Trophoblast cell (in vitro differentiated cells and primary cell): ENCODE data around the gene RNPS1.
A peak's percentile ranks its signal among the peaks of the same experiment; 100 is the strongest.

Experiments used
- DNase-seq, 2 donors: peaks; one replicate each; pipeline ENCODE4 v3.0.0-alpha.2; 2016
- H2AFZ ChIP-seq: 2 replicates; pipeline ENCODE4 v1.6.1; 2013; ENCODE audit warnings: low read length, moderate library complexity, mild to moderate bottlenecking; ENCODE audit not compliant: insufficient read depth, poor library complexity
- H2AK5ac ChIP-seq: 2 replicates; pipeline ENCODE4 v1.6.1; 2013; ENCODE audit warnings: mild to moderate bottlenecking, low read length
- H2BK120ac ChIP-seq: 2 replicates; pipeline ENCODE4 v1.6.1; 2013; ENCODE audit warnings: low read length, mild to moderate bottlenecking, moderate library complexity; ENCODE audit not compliant: insufficient read depth, poor library complexity
- H2BK12ac ChIP-seq: 2 replicates; pipeline ENCODE4 v1.6.1; 2013; ENCODE audit warnings: mild to moderate bottlenecking, low read length, moderate library complexity
- H2BK5ac ChIP-seq: 2 replicates; pipeline ENCODE4 v1.6.1; 2013; ENCODE audit warnings: low read length, low read depth, moderate library complexity, mild to moderate bottlenecking; ENCODE audit not compliant: poor library complexity
- H3K14ac ChIP-seq: 2 replicates; pipeline ENCODE4 v1.6.1; 2013; ENCODE audit warnings: mild to moderate bottlenecking, low read length
- H3K18ac ChIP-seq: 2 replicates; pipeline ENCODE4 v1.6.1; 2013; ENCODE audit warnings: mild to moderate bottlenecking, low read length
- H3K23ac ChIP-seq: 2 replicates; pipeline ENCODE4 v1.6.1; 2013; ENCODE audit warnings: low read length
- H3K27ac ChIP-seq: 2 replicates; pipeline ENCODE4 v1.5.1; 2013; ENCODE audit warnings: low read depth, mild to moderate bottlenecking, inconsistent platforms, low read length, moderate library complexity
- H3K27me3 ChIP-seq: 2 replicates; pipeline ENCODE4 v1.6.1; 2013; ENCODE audit warnings: inconsistent platforms, mild to moderate bottlenecking, low read length, moderate library complexity; ENCODE audit not compliant: insufficient read depth
- H3K36me3 ChIP-seq, 2 experiments: 1 replicate in 1 of 2; 2 replicates in 1 of 2; pipeline ENCODE4 v1.6.1; 2013; ENCODE audit warnings: low read length in 2 of 2, mild to moderate bottlenecking in 2 of 2, moderate library complexity in 1 of 2; ENCODE audit not compliant: insufficient read depth in 2 of 2, control insufficient read depth in 1 of 2
- H3K4ac ChIP-seq: 2 replicates; pipeline ENCODE4 v1.6.1; 2013; ENCODE audit warnings: low read depth, mild to moderate bottlenecking, low read length, moderate library complexity
- H3K4me1 ChIP-seq, 2 experiments: 1 replicate in 1 of 2; 2 replicates in 1 of 2; pipeline ENCODE4 v1.6.1; 2013; ENCODE audit warnings: low read length in 2 of 2, mild to moderate bottlenecking in 2 of 2, moderate library complexity in 1 of 2; ENCODE audit not compliant: insufficient read depth in 2 of 2, control insufficient read depth in 1 of 2
- H3K4me2 ChIP-seq: 2 replicates; pipeline ENCODE4 v1.6.1; 2013; ENCODE audit warnings: inconsistent platforms, mild to moderate bottlenecking, low read length, moderate library complexity
- H3K4me3 ChIP-seq: 2 replicates; pipeline ENCODE4 v1.5.1; 2013; ENCODE audit warnings: mild to moderate bottlenecking, low read depth, low read length, inconsistent platforms
- H3K79me1 ChIP-seq: one replicate; pipeline ENCODE4 v1.6.1; 2013; ENCODE audit warnings: low read length
- H3K79me2 ChIP-seq: 2 replicates; pipeline ENCODE4 v1.6.1; 2013; ENCODE audit warnings: low read length, mild to moderate bottlenecking; ENCODE audit not compliant: control insufficient read depth, insufficient read depth, poor library complexity
- H3K9ac ChIP-seq: 2 replicates; pipeline ENCODE4 v1.6.1; 2013; ENCODE audit warnings: mild to moderate bottlenecking, low read length
- H3K9me3 ChIP-seq: 2 replicates; pipeline ENCODE4 v1.6.1; 2013; ENCODE audit warnings: low read depth, mild to moderate bottlenecking, control low read depth, inconsistent platforms, low read length; ENCODE audit not compliant: insufficient read depth
- H4K12ac ChIP-seq: 2 replicates; pipeline ENCODE4 v1.6.1; 2013; ENCODE audit warnings: low read depth, mild to moderate bottlenecking, low read length, moderate library complexity
- H4K8ac ChIP-seq: 2 replicates; pipeline ENCODE4 v1.6.1; 2013; ENCODE audit warnings: low read depth, mild to moderate bottlenecking, low read length, moderate library complexity
- H4K91ac ChIP-seq: one replicate; pipeline ENCODE4 v1.6.1; 2013; ENCODE audit warnings: low read depth, mild to moderate bottlenecking, low read length, moderate library complexity
- WGBS: extraction: QIAGEN DNeasy Blood & Tissue Kit; methylation state at CpG from one replicate; pipeline ENCODE4 v1.1.7; 2013; ENCODE audit warnings: missing lambda C conversion rate; ENCODE audit not compliant: insufficient read length, insufficient coverage; ENCODE audit errors: extremely low coverage; 5-methylcytosine and 5-hydroxymethylcytosine counted together

RNPS1 gene

GRCh38 chr16:2237493-2238149 lies 30.3 kb downstream of the RNPS1 start:
- Histone ChIP-seq H3K14ac (no peak overlapping the region), H3K79me2 (no peaks in the 10 kb centered on the region), H3K4me3 (no peak overlapping the region), H3K18ac (no peak overlapping the region), H3K79me1 (no peaks in the 10 kb centered on the region), H2AK5ac (no peak overlapping the region), H3K4me1 (peaks cover 13 to 14% of the 10 kb centered on the region in 2 experiments), H3K4me2 (peak overlapping the region; percentile 66), H2BK12ac (no peak overlapping the region), H2BK120ac (no peak overlapping the region), H3K23ac (no peak overlapping the region), H3K27ac (no peak overlapping the region), H3K9me3 (peaks cover 5% of the 10 kb centered on the region), H4K12ac (no peak overlapping the region), H4K91ac (no peak overlapping the region), H3K36me3 (peaks cover 47% of the 10 kb centered on the region in 2 experiments), H3K4ac (no peak overlapping the region), H3K9ac (no peak overlapping the region), H4K8ac (no peak overlapping the region), H3K27me3 (peaks cover 21% of the 10 kb centered on the region), H2BK5ac (no peak overlapping the region), H2AFZ (no peak overlapping the region)
- WGBS: no CpG with 5 or more reads among the region's 65 CpGs
- DNase-seq: peak; percentile 35 to 70

DNA sequence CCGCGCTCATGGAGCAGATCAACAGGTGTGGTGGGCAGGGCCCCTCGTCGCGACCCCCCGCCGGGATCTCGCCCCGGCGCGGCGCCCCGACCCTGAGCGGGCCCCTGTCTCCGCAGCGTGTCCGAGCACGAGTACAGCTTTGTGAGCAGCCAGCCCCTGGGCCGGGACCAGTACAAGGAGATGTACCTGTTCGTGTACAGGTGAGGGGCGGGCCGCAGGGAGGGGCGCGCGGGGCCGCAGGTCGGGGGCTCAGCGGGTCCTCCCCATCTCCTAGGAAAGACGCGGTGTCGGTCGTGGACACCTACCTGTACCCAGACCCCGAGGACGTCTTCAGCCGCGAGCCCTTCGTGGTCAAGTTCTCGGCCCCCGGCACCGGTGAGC lies 30.8 kb downstream of the RNPS1 start:
- no peaks in the 10 kb centered on the region for H3K79me2 ChIP-seq
- no peak overlapping the region for H3K14ac ChIP-seq
- H3K9ac ChIP-seq: no peak overlapping the region
- no peak overlapping the region for H3K4me3 ChIP-seq
- H4K12ac ChIP-seq: no peak overlapping the region
- no peak overlapping the region for H4K8ac ChIP-seq
- H2AFZ ChIP-seq: no peak overlapping the region
- H3K36me3 ChIP-seq: peaks cover 47 to 49% of the 10 kb centered on the region in 2 experiments
- H2BK120ac ChIP-seq: no peak overlapping the region
- no peaks in the 10 kb centered on the region for H3K79me1 ChIP-seq
- no peak overlapping the region for H2BK5ac ChIP-seq
- DNase-seq: no peak
- no peak overlapping the region for H3K23ac ChIP-seq
- WGBS: no CpG with 5 or more reads among the region's 40 CpGs
- no peak overlapping the region for H3K27ac ChIP-seq
- H3K4me1 ChIP-seq: peaks cover 13 to 14% of the 10 kb centered on the region in 2 experiments
- no peak overlapping the region for H3K18ac ChIP-seq
- peak overlapping the region; percentile 66 for H3K4me2 ChIP-seq
- no peak overlapping the region for H4K91ac ChIP-seq
- no peak overlapping the region for H2AK5ac ChIP-seq
- H3K9me3 ChIP-seq: peaks cover 5% of the 10 kb centered on the region
- H3K4ac ChIP-seq: no peak overlapping the region
- peaks cover 21% of the 10 kb centered on the region for H3K27me3 ChIP-seq
- no peak overlapping the region for H2BK12ac ChIP-seq

DNA sequence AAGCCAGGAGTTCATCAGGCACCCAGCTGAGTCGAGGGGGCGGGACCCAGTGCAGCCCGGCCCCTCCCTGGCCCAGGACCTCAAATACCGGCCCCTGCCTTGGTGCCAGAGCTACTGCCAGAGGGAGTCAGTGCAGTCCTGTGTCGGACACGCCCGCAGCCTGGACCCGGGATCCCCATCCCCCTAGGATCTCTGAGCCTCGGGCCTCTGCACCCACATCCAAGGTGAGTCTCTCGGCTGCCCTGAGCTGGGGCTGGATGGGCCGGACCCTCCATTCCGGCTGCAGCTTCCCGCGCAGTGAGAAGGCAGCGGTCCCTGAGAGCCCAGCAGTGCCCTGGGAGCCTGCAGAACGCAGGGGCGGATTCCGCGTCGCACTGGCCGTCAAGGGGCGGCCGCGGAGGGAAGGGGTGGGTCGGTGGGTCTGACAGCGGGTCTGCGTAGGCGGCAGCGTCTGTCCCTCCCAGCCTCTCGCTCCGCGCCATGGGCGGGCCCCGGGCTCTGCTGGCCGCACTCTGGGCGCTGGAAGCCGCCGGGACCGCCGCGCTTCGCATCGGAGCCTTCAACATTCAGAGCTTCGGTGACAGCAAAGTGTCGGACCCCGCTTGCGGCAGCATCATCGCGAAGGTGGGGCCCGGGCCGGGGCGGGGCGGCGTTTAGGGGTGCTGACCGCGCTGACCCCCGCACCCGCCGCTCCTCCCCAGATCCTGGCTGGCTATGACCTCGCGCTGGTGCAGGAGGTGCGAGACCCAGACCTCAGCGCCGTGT lies 31.4 kb downstream of the RNPS1 start, which contains the start of gene DNASE1L2:
DNASE1L2 (plus strand) TSS at position 108 of the 765 bp plus-strand sequence; CDS start at position 481, 373 bp downstream.
- Histone ChIP-seq H3K9ac (no peak within 1 kb of the TSS), H3K27ac (no peak within 1 kb of the TSS), H2BK12ac (no peak within 1 kb of the TSS), H3K36me3 (peaks cover 52% of the 10 kb centered on the region in 2 experiments), H3K4ac (no peak within 1 kb of the TSS), H3K23ac (no peak within 1 kb of the TSS), H3K4me1 (peaks cover 13 to 16% of the 10 kb centered on the region in 2 experiments), H4K12ac (no peak within 1 kb of the TSS), H3K27me3 (peaks cover 21% of the 10 kb centered on the region), H2BK120ac (no peak within 1 kb of the TSS), H2AFZ (no peak within 1 kb of the TSS), H4K8ac (no peak within 1 kb of the TSS), H2AK5ac (no peak within 1 kb of the TSS), H3K14ac (no peak within 1 kb of the TSS), H3K79me1 (no peaks in the 10 kb centered on the region), H3K79me2 (no peaks in the 10 kb centered on the region), H4K91ac (no peak within 1 kb of the TSS), H3K18ac (no peak within 1 kb of the TSS), H2BK5ac (no peak within 1 kb of the TSS), H3K4me2 (peak within 1 kb of the TSS; percentile 66), H3K4me3 (no peak within 1 kb of the TSS), H3K9me3 (peaks cover 5% of the 10 kb centered on the region)
- DNase-seq: peak in 1 of 2 donors; percentile 39
- WGBS: no CpG with 5 or more reads among the region's 64 CpGs

- Histone ChIP-seq H3K14ac (no peak overlapping the region), H3K4me3 (no peak overlapping the region), H3K4me1 (peaks cover 13 to 17% of the 10 kb centered on the region in 2 experiments), H2BK120ac (no peak overlapping the region), H4K12ac (no peak overlapping the region), H2BK12ac (no peak overlapping the region), H2AK5ac (no peak overlapping the region), H4K91ac (no peak overlapping the region), H4K8ac (no peak overlapping the region), H3K23ac (no peak overlapping the region), H3K9me3 (peaks cover 5% of the 10 kb centered on the region), H3K79me1 (no peaks in the 10 kb centered on the region), H3K79me2 (no peaks in the 10 kb centered on the region), H3K18ac (no peak overlapping the region), H3K4ac (no peak overlapping the region), H2BK5ac (no peak overlapping the region), H3K9ac (no peak overlapping the region), H3K27me3 (peaks cover 21% of the 10 kb centered on the region), H3K27ac (no peak overlapping the region), H2AFZ (no peak overlapping the region), H3K4me2 (no peak overlapping the region), H3K36me3 (peaks cover 53 to 56% of the 10 kb centered on the region in 2 experiments)
- WGBS: no CpG with 5 or more reads among the region's 19 CpGs
- no peak for DNase-seq
These were observed 32.1 kb downstream of the RNPS1 start for GRCh38 chr16:2235695-2236336.
